Lower lobe of right lung (tissue), 2 donors: Measurements from ENCODE around the gene SEZ6L. TPM values are rescaled to one million over a fixed set of nuclear protein-coding genes. Genes with fewer than 3 reads are reported as not detected.

Experiments used
- ATAC-seq, 2 donors: fragments of 200-7000 bp; cut with Tn5 transposase; one replicate each; pipeline ENCODE4 v1.9.1; 2020 to 2022; ENCODE audit warnings: mild to moderate bottlenecking in 2 of 2, moderate library complexity in 2 of 2
- DNase-seq: peaks from one replicate; pipeline ENCODE4 v3.0.0-alpha.2; 2020
- H3K27ac ChIP-seq: fragments of 200-600 bp; one replicate; pipeline ENCODE4 v1.8.0; 2022
- H3K27me3 ChIP-seq: fragments of 200-600 bp; one replicate; pipeline ENCODE4 v1.8.0; 2022; ENCODE audit warnings: low read depth
- H3K36me3 ChIP-seq: fragments of 200-600 bp; one replicate; pipeline ENCODE4 v1.8.0; 2022; ENCODE audit warnings: mild to moderate bottlenecking
- H3K4me1 ChIP-seq: fragments of 200-600 bp; one replicate; pipeline ENCODE4 v1.8.0; 2022
- H3K4me3 ChIP-seq: fragments of 200-600 bp; one replicate; pipeline ENCODE4 v1.8.0; 2022; ENCODE audit warnings: mild to moderate bottlenecking
- H3K9me3 ChIP-seq: fragments of 200-600 bp; one replicate; pipeline ENCODE4 v1.8.0; 2022
- CTCF ChIP-seq: fragments of 200-600 bp; IDR thresholded peaks from one replicate; pipeline ENCODE4 v1.8.0; 2022; ENCODE audit warnings: antibody characterized with exemption, mild to moderate bottlenecking
- intact Hi-C: fragments of 100-400 bp; cut with DNase I; formaldehyde crosslinking; loops from one replicate; pipeline ENCODE4 v1.11.0; 2022
- total RNA-seq: library from RNA; stranded (reverse); fragmentation: NEBNext Ultra II Directional; extraction: Animal tissue kit (Norgen Biotek cat#: 25700); gene quantifications from one replicate; pipeline ENCODE4 v1.2.1, GENCODE V29; 2021
- donor health status: DM: no; HTN: yes; CAD: no; lungs with severe emphysema.

SEZ6L gene
- total RNA-seq, 1 donor from 2014 or later: 0.24 TPM

DNA sequence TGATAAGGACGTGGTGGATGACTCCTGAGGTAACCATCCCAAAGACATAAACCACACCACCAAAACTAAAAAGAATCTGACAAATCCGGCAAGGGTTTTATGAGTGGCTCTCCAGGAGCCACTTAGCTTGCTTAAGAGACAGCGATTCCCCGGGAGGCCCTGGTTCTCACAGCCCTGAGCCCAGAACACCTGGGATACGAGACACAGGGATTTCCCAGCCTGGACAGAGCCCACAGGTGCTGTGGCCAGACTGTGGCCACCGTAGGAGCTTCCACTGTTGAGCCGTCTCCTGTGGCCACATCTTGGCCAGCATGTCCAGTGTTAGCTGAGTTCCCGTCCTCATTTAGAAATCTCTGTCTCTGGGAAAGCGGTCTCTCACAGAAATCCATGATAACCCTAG, 188.6 kb downstream of the SEZ6L start:
- Histone ChIP-seq H3K4me3 (no peak overlapping the region), H3K4me1 (no peaks in the 10 kb centered on the region), H3K36me3 (no peaks in the 10 kb centered on the region), H3K9me3 (no peaks in the 10 kb centered on the region), H3K27me3 (peaks cover 29% of the 10 kb centered on the region), H3K27ac (no peak overlapping the region)
- no peak for TF ChIP-seq CTCF
- ATAC-seq (peak in 1 of 2 donors; percentile 19), DNase-seq (no peak)
- intact Hi-C loops: no loop called here

DNA sequence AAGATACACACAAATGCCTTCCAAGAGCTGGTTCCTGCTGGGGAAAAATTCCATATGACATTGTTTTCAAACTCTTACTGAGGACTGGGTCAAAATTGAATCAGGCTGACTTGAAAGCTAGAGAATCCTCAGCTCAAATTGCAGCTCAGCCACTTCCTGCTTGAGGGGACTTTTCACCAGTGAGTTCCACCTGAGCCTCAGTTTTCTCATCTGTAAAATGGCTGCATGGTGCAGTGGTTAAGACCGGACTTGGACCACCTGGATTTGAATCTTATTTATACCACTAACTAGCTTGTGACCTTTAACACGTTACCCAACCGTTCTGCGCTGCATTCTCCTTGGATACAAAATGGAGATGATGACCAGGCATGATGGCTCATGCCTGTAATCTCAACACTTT, 189.9 kb downstream of the SEZ6L start:
- ATAC-seq (no peak), DNase-seq (no peak)
- intact Hi-C loops: no loop called here
- Histone ChIP-seq H3K27me3 (peaks cover 29% of the 10 kb centered on the region), H3K9me3 (no peaks in the 10 kb centered on the region), H3K36me3 (no peaks in the 10 kb centered on the region), H3K27ac (no peak overlapping the region), H3K4me1 (no peaks in the 10 kb centered on the region), H3K4me3 (no peak overlapping the region)
- TF ChIP-seq CTCF: no peak

DNA sequence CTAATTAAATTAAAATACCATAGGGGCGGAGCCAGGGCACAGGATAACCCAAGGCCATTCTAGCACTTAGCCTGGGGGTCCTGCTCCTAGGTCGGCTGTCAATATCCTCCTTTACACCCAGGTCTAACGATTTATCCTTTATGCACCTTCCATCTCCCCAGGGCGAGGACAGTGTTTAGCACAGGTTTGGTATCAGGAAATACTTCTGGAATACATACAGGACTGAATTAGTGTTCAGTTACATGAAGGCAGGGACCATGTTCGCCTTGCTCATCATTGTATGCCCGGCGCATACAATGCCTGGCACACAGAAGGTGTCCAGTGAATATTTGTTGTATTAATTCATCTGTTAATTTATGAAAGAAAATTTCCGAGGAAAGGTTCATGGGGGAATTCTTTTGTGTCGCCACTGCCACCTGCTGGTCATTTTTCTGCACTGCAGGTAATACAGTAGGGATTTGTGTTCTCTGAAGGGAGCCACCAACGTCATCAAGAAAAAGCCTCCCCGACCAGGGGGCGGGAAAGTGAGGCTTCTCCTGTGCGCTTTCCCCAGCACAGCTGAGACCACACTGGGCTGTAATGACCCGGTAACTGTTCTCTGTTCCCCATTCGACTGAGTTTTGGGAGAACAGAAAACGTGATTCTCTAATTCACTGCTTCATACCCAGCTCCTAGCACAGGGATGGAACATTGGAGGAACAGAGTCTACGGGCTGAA, 191.1 kb downstream of the SEZ6L start:
- Histone ChIP-seq H3K9me3 (no peaks in the 10 kb centered on the region), H3K4me1 (no peaks in the 10 kb centered on the region), H3K36me3 (no peaks in the 10 kb centered on the region), H3K27ac (no peak overlapping the region), H3K27me3 (peaks cover 19% of the 10 kb centered on the region), H3K4me3 (no peak overlapping the region)
- TF ChIP-seq CTCF: peak; percentile 93
- intact Hi-C loops: no loop called here
- ATAC-seq (peak; percentile 70 to 71), DNase-seq (peak; percentile 50)

GRCh38 chr22:26362471-26362870, 193.2 kb downstream of the SEZ6L start:
- DNase-seq (no peak), ATAC-seq (no peak)
- H3K9me3 ChIP-seq: no peaks in the 10 kb centered on the region
- H3K4me1 ChIP-seq: no peaks in the 10 kb centered on the region
- H3K27me3 ChIP-seq: peaks cover 18% of the 10 kb centered on the region
- intact Hi-C loops: no loop called here
- no peaks in the 10 kb centered on the region for H3K36me3 ChIP-seq
- H3K4me3 ChIP-seq: no peak overlapping the region
- no peak for TF ChIP-seq CTCF
- H3K27ac ChIP-seq: no peak overlapping the region

GRCh38 chr22:26364066-26365015, 195.1 kb downstream of the SEZ6L start:
- no peak overlapping the region for H3K4me3 ChIP-seq
- H3K9me3 ChIP-seq: no peaks in the 10 kb centered on the region
- no peaks in the 10 kb centered on the region for H3K4me1 ChIP-seq
- H3K27me3 ChIP-seq: peaks cover 11% of the 10 kb centered on the region
- peak; percentile 60 for TF ChIP-seq CTCF
- intact Hi-C loops: no loop called here
- H3K27ac ChIP-seq: no peak overlapping the region
- ATAC-seq (peak; percentile 84 to 85), DNase-seq (peak; percentile 51)
- H3K36me3 ChIP-seq: no peaks in the 10 kb centered on the region
